ENCODE measurements around the gene NPTN. TPM values are rescaled to one million over a fixed set of nuclear protein-coding genes. Genes with fewer than 3 reads are reported as not detected.

The NPTN gene
- polyA plus RNA-seq, 1 donor (not counting 4 experiments of a cell fraction or from before 2014, with no cell fraction given) = 223 TPM

- Histone ChIP-seq H3K4me1 (ENCODE audit: control insufficient read depth, extremely low read depth, insufficient read depth, low read length) (peaks cover 48% of the 10 kb centered on the region), H3K79me2 (ENCODE audit: control insufficient read depth, insufficient read depth, low read length) (peaks cover 93% of the 10 kb centered on the region), H3K9me3 (ENCODE audit: control insufficient read depth, low read depth, low read length) (no peaks in the 10 kb centered on the region), H3K27ac (ENCODE audit: control insufficient read depth, insufficient read depth, low read length) (peak overlapping the region; percentile 6), H3K9me1 (ENCODE audit: control insufficient read depth, extremely low read depth, insufficient read depth, low read length) (peaks cover 7% of the 10 kb centered on the region), H3K4me2 (ENCODE audit: control insufficient read depth, extremely low read depth, insufficient read depth, low read depth, low read length) (peak overlapping the region; percentile 22), H3K36me3 (ENCODE audit: control insufficient read depth in 2 of 2, extremely low read depth in 1 of 2, insufficient read depth in 2 of 2, low read length in 2 of 2) (peaks cover 8 to 10% of the 10 kb centered on the region in 2 experiments), H3K9ac (ENCODE audit: control insufficient read depth, extremely low read depth, insufficient read depth, low read length) (no peak overlapping the region), H3K4me3 (ENCODE audit: control insufficient read depth in 2 of 3, extremely low read depth in 1 of 3, insufficient read depth in 2 of 3, low read depth in 1 of 3, low read length in 3 of 3) (no peak overlapping the region), H4K20me1 (ENCODE audit: control insufficient read depth, extremely low read depth, insufficient read depth, low read length) (peaks cover 10% of the 10 kb centered on the region), H2AFZ (ENCODE audit: control insufficient read depth, low read length) (no peak overlapping the region), H3K27me3 (ENCODE audit: control insufficient read depth, extremely low read depth, insufficient read depth, low read length) (no peaks in the 10 kb centered on the region)
- dilution Hi-C loops (cut with MboI; ENCODE audit: extremely low pct_ligation_motif_present, low sequenced_read_pairs) = loop anchor here (25.0 kb wide), 1 partner anchor 90 kb away; the partner anchor contains the start of gene CD276
- DNase-seq (ENCODE audit: low read depth, low spot score) = no peak
- FAIRE-seq = no peak
- TF ChIP-seq, protein P1, sequence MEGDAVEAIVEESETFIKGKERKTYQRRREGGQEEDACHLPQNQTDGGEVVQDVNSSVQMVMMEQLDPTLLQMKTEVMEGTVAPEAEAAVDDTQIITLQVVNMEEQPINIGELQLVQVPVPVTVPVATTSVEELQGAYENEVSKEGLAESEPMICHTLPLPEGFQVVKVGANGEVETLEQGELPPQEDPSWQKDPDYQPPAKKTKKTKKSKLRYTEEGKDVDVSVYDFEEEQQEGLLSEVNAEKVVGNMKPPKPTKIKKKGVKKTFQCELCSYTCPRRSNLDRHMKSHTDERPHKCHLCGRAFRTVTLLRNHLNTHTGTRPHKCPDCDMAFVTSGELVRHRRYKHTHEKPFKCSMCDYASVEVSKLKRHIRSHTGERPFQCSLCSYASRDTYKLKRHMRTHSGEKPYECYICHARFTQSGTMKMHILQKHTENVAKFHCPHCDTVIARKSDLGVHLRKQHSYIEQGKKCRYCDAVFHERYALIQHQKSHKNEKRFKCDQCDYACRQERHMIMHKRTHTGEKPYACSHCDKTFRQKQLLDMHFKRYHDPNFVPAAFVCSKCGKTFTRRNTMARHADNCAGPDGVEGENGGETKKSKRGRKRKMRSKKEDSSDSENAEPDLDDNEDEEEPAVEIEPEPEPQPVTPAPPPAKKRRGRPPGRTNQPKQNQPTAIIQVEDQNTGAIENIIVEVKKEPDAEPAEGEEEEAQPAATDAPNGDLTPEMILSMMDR (optimal IDR thresholded peaks at IDR 0.05 in 1 of 3, IDR thresholded peaks at IDR 0.05 in 1 of 3, conservative IDR thresholded peaks at IDR 0.05 in 1 of 3; ENCODE audit: extremely low read depth in 1 of 3, insufficient read depth in 2 of 3, low read length in 3 of 3) = no peak
- TF ChIP-seq EZH2 (IDR thresholded peaks at IDR 0.05; ENCODE audit: low read length) = no peak
Measured at GRCh38 chr15:73597036-73597638, 36.1 kb downstream of the NPTN start.

- H3K27ac ChIP-seq (ENCODE audit: control insufficient read depth, insufficient read depth, low read length) = no peak overlapping the region
- no peaks in the 10 kb centered on the region for H3K27me3 ChIP-seq (ENCODE audit: control insufficient read depth, extremely low read depth, insufficient read depth, low read length)
- no peak for DNase-seq (ENCODE audit: low read depth, low spot score)
- H3K9me1 ChIP-seq (ENCODE audit: control insufficient read depth, extremely low read depth, insufficient read depth, low read length) = peaks cover 7% of the 10 kb centered on the region
- H3K4me2 ChIP-seq (ENCODE audit: control insufficient read depth, extremely low read depth, insufficient read depth, low read depth, low read length) = no peak overlapping the region
- H4K20me1 ChIP-seq (ENCODE audit: control insufficient read depth, extremely low read depth, insufficient read depth, low read length) = peaks cover 5% of the 10 kb centered on the region
- peaks cover 93% of the 10 kb centered on the region for H3K79me2 ChIP-seq (ENCODE audit: control insufficient read depth, insufficient read depth, low read length)
- H3K4me1 ChIP-seq (ENCODE audit: control insufficient read depth, extremely low read depth, insufficient read depth, low read length) = peaks cover 38% of the 10 kb centered on the region
- no peak overlapping the region for H3K9ac ChIP-seq (ENCODE audit: control insufficient read depth, extremely low read depth, insufficient read depth, low read length)
- no peaks in the 10 kb centered on the region for H3K9me3 ChIP-seq (ENCODE audit: control insufficient read depth, low read depth, low read length)
- FAIRE-seq = no peak
- H2AFZ ChIP-seq (ENCODE audit: control insufficient read depth, low read length) = no peak overlapping the region
- peaks cover 10 to 17% of the 10 kb centered on the region in 2 experiments for H3K36me3 ChIP-seq (ENCODE audit: control insufficient read depth in 2 of 2, extremely low read depth in 1 of 2, insufficient read depth in 2 of 2, low read length in 2 of 2)
- dilution Hi-C loops (cut with MboI; ENCODE audit: extremely low pct_ligation_motif_present, low sequenced_read_pairs) = loop anchor here (25.0 kb wide), 1 partner anchor 91 kb away; the partner anchor contains the start of gene CD276
- H3K4me3 ChIP-seq (ENCODE audit: control insufficient read depth in 2 of 3, extremely low read depth in 1 of 3, insufficient read depth in 2 of 3, low read depth in 1 of 3, low read length in 3 of 3) = no peak overlapping the region
- TF ChIP-seq, protein P1 (optimal IDR thresholded peaks at IDR 0.05 in 1 of 3, IDR thresholded peaks at IDR 0.05 in 1 of 3, conservative IDR thresholded peaks at IDR 0.05 in 1 of 3; ENCODE audit: extremely low read depth in 1 of 3, insufficient read depth in 2 of 3, low read length in 3 of 3) = no peak
- no peak for TF ChIP-seq EZH2 (IDR thresholded peaks at IDR 0.05; ENCODE audit: low read length)
Measured at GRCh38 chr15:73596174-73596573, 37.0 kb downstream of the NPTN start.

Data from keratinocyte (primary cell).